DMS114 treated with DMSO at 0.1 percent for 48 hours (cell line): ENCODE results near the gene MUC6.

ENCODE experiments used
- DNase-seq: peaks from one replicate; lab custom pipeline; 2025; ENCODE audit not compliant: unreplicated experiment; lab: John Stamatoyannopoulos, UW

Gene MUC6, protein sequence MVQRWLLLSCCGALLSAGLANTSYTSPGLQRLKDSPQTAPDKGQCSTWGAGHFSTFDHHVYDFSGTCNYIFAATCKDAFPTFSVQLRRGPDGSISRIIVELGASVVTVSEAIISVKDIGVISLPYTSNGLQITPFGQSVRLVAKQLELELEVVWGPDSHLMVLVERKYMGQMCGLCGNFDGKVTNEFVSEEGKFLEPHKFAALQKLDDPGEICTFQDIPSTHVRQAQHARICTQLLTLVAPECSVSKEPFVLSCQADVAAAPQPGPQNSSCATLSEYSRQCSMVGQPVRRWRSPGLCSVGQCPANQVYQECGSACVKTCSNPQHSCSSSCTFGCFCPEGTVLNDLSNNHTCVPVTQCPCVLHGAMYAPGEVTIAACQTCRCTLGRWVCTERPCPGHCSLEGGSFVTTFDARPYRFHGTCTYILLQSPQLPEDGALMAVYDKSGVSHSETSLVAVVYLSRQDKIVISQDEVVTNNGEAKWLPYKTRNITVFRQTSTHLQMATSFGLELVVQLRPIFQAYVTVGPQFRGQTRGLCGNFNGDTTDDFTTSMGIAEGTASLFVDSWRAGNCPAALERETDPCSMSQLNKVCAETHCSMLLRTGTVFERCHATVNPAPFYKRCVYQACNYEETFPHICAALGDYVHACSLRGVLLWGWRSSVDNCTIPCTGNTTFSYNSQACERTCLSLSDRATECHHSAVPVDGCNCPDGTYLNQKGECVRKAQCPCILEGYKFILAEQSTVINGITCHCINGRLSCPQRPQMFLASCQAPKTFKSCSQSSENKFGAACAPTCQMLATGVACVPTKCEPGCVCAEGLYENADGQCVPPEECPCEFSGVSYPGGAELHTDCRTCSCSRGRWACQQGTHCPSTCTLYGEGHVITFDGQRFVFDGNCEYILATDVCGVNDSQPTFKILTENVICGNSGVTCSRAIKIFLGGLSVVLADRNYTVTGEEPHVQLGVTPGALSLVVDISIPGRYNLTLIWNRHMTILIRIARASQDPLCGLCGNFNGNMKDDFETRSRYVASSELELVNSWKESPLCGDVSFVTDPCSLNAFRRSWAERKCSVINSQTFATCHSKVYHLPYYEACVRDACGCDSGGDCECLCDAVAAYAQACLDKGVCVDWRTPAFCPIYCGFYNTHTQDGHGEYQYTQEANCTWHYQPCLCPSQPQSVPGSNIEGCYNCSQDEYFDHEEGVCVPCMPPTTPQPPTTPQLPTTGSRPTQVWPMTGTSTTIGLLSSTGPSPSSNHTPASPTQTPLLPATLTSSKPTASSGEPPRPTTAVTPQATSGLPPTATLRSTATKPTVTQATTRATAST (N-terminal part only)

DNA sequence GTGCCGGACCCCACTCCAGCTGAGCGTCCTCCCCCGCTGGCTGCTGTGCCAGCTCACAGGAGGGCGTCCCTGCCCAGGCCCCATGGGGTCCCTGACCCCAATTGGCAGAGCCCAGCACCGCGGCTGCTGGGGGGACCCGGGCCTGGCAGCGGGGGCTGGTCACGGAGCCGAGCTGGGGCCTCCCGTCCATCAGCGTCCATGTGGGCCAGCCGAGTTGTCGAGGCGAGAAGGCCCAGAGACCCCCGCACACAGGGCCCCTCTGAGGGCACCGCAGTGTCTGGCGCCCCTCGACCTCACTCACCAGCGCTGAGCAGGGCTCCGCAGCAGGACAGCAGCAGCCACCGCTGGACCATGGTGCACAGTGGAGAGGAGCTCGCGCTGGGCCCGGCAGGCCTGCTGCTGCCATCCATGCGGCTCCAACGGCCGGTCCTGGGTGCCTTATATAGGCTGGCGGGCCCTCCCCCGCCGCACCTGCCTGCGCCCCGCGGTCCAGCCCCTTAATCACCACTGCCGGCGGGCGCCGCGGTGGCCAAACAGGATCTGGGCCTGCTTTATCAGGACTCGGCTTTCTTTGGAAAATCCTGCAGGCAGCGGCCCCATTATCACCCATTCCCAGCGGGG lies at the start of gene MUC6:
TSS of gene MUC6 (minus strand) at position 416 of the 621 bp plus-strand sequence. CDS start at position 353, 63 bp downstream.
- DNase-seq, result no peak

DNA sequence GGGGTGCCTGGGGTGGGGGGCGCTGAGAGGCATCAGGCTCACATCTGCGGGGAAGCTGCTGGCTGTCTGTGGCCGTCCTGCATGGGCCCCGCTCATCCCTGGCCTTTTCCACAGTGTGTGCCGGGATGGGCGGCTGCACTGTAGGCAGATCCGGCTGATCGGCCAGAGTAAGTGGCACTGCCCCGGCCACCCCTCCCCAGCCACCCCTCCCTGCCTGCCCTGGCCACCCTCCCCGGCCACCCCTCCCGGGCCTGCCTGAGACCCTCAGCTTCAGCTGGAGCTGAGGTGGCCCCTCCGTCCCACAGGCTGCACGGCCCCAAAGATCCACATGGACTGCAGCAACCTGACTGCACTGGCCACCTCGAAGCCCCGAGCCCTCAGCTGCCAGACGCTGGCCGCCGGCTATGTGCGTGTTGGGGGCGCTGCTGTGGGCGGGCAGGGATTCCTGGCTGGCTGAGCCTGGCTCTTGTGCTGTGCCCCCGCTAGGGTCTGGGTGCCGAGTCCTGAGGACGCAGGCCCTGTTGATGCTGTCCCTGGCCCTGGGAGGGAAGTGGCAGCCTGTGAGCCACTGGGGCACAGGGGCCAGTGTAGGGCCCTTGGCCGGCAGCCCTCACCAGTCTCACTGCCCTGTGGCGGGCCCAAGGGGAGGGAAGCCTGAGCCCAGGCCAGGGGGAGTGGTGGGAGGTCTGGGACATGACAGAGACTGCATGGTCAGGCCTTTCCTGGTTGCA lies 49.1 kb upstream of the MUC6 start:
- DNase-seq, result no peak

DNA sequence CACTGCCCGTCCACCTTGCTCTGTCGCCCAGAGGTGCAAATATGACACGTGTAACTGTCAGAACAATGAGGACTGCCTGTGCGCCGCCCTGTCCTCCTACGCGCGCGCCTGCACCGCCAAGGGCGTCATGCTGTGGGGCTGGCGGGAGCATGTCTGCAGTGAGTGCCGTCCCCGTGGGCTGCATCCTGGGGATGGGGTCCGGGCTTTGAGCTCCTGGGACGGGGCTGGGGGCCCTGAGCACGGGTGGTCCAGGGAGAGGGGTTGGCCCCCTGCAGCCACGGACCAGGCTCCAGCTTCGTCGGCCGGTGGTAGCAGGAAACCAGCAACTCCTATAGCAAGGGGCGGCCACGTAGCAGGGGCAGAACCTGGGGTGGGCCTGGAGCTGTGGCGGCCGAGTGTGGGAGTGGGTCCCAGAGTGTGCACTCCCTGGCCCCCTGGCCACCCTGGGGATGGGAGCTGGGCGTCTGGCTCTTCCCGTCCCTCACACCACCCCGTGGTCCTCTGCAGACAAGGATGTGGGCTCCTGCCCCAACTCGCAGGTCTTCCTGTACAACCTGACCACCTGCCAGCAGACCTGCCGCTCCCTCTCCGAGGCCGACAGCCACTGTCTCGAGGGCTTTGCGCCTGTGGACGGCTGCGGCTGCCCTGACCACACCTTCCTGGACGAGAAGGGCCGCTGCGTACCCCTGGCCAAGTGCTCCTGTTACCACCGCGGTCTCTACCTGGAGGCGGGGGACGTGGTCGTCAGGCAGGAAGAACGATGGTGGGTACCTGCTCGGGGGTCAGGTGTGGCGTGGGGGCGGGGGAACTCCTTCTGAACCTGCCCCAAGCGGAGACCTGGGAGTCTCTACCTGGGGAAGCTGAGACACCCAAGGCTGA lies 48.3 kb upstream of the MUC6 start:
- no peak for DNase-seq

- DNase-seq, result no peak
Observed at GRCh38 chr11:1083621-1084551, 47.4 kb upstream of the MUC6 start.

GRCh38 chr11:1082728-1083620 lies 46.5 kb upstream of the MUC6 start:
- no peak for DNase-seq

DNA sequence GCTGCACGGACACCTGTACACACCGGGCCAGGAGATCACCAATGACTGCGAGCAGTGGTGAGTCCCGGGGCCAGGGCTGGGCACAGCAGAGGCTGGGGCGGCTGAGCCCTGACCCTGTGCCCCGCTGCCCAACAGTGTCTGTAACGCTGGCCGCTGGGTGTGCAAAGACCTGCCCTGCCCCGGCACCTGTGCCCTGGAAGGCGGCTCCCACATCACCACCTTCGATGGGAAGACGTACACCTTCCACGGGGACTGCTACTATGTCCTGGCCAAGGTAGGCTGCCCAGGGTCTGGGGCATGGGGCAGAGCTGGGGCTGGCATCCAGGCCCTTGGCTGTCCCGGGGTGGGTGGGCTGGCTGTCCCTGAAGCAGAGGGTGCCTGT lies 45.8 kb upstream of the MUC6 start:
- no peak for DNase-seq

DNA sequence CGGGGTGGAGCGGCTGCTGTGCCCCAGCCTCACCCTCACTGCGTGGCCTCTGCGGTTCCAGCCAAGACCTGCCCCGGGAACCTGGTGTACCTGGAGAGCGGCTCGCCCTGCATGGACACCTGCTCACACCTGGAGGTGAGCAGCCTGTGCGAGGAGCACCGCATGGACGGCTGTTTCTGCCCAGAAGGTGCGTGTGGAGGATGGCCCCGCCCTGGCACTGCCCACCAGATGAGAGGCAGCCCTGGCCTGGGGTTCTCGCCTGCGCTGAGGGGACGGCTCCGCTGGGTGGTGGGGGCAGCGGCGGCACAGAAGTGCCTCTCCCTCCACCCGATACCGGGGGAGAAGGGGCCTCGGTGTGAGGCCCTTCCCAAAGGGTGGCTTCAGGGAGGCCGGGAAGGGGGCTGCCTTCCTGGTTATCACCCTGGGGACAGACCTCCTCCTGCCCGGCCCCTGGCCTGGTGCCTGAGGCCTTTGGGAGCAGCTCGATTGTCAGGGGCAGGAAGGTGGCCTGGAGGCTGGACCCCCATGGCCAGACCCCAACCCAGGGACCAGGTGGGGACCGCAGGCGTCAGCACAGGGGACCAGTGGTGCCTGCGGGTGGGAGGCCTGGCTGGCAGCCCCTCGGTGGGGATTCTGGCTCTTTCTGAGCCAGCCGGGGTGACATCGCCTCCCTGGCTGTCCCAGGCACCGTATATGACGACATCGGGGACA lies 45.2 kb upstream of the MUC6 start:
- DNase-seq, result no peak

GRCh38 chr11:1078191-1078601 lies 41.7 kb upstream of the MUC6 start:
- no peak for DNase-seq

DNA sequence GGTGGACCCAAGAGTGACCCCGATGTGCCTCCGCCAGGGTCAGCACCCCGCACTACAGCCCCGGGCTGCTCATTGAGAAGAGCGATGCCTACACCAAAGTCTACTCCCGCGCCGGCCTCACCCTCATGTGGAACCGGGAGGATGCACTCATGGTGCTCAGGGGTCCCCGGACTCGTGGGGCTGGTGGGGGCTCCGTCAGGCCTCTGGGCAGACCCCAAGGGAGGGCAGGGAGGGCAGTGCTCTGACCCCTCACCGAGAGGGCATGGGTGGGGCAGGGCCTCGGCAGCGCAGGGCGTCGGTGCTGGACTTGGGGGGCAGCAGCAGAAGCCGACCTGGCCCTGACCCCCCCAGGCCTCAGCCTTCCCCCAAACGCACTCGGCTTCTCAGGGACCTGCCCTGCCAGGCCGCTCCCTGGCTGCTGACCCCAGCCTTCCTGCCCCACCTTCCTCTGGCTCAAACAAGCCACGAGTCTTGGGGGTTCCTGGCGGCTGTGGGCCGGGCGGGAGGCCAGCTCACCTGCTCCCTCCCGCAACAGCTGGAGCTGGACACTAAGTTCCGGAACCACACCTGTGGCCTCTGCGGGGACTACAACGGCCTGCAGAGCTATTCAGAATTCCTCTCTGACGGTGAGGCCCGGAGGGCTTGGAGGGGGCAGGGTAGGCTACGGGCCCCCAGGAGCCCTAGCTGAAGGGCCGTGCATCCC lies 41.0 kb upstream of the MUC6 start:
- DNase-seq, result no peak

DNA sequence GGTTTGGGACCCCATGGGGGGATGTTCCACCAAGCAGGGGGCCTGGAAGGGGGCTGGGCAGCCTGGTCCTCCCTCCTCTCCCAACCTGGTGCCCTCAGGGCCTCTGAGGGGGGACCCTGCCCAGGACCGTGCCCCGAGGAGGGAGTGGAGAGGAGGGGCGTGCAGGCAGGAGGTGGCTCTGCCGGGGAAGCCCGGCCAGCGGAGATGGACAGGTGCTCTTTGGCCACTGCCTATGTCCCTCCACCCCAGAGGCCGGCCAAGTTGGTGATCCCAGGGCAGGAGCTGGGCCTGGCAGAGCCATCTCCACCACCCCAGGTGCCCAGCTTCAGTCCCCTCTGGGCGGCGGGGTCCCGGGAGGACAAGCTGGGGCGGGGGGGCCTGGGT lies 40.5 kb upstream of the MUC6 start:
- DNase-seq, result no peak

- no peak for DNase-seq
Observed at GRCh38 chr11:1076061-1076665, 39.6 kb upstream of the MUC6 start.

DNA sequence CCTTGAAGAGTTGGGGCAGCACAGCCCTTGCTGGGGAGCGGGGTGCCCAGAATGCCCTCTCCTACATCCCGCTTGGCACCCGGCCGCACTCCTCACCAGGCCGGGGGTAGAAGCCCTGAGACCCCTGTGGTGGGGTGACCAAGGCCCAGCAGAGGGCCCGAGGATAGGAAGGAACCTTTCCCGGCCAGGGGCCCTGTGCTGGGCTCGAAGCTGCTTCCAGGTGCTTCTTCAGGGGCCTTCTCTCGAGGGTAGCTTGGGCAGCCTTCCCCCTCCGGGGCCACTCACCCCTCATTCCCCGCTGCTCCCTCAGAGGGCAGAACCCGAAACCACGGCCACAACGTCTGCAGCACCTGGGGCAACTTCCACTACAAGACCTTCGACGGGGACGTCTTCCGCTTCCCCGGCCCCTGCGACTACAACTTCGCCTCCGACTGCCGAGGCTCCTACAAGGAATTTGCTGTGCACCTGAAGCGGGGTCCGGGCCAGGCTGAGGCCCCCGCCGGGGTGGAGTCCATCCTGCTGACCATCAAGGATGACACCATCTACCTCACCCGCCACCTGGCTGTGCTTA lies 38.9 kb upstream of the MUC6 start:
- no peak for DNase-seq

DNA sequence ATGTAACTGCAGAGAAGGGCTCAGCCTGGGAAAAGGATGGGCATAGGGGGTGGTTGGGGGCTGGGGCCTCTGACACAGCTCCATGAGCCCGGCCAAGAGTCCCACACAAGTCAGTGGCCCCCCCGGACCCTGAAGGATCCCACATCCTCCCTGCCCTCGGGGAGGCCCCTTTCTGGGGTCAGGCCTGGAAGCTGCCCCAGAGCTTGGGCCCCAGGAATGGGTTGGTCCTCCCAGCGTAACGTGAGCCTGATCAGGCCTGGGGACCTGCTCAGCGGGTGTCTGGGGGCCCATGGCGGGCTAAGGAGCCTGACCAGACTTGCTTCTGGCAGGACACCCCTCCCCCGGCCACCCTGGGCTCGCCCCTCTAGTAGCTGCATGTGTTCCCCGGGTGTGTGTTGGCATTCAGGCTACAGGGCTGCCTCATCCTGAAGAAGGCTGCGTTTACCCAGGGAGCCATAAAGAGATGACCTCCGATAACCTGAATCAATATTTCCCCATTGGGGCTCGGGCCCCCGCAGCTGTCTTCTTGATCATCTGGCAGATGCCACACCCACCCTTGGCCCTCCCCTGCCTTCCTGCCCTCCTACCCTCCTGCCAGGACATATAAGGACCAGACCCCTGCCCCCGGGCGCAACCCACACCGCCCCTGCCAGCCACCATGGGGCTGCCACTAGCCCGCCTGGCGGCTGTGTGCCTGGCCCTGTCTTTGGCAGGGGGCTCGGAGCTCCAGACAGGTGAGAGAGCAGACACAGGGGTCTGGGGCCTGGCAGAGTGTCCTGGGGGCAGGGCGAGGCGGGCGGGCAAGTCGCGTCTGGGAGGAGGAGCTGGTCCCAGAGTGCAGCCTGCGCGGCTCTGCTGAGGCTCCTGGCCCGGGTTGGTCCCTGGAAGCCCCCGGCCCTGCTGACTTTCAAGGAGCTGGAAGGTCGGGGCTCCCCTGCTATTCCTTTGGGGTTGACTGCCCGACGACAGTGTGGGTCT lies 38.0 kb upstream of the MUC6 start, which contains the start of gene MUC2:
TSS of gene MUC2 (plus strand) at position 631 of the 978 bp plus-strand sequence.
- DNase-seq, result no peak

DNA sequence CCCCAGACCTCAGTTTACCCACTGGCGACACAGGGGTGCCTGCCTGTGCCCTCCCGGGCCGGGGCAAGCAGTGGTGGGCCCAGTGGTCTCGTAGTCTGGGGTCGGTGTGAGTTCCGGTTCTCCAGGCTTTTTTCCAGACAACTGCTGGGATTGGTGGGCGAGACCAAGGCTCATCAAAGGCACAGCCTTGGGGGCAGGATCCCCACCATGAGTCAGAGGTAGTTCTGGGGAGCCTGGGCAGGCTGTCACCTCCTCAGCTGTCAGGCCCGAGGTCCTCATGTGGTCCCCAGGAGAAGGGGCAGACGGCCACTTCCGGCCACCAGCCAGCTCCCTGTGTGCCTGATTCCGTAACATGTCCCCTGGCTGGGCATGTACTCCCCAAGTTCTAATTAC lies 37.3 kb upstream of the MUC6 start:
- DNase-seq, result no peak
